Peyer's patch (tissue), 4 donors: ENCODE results near the gene KIAA1755. TPM values are rescaled to one million over a fixed set of nuclear protein-coding genes. Genes with fewer than 3 reads are reported as not detected.

Source experiments
- DNase-seq, 3 donors: peaks; one replicate each; pipeline ENCODE4 v3.0.0-alpha.2; 2017 to 2019
- H3K27ac ChIP-seq, 4 donors: fragments of 200-600 bp; sonication (generic); one replicate each; pipeline ENCODE4 v1.5.1; 2016 to 2019
- H3K27me3 ChIP-seq, 2 donors: fragments of 200-600 bp; sonication (generic); one replicate each; pipeline ENCODE4 v1.5.1; 2019
- H3K36me3 ChIP-seq, 3 donors: fragments of 200-600 bp; sonication (generic); one replicate each; pipeline ENCODE4 v1.5.1; 2016 to 2019
- H3K4me1 ChIP-seq, 4 donors: fragments of 200-600 bp; sonication (generic); one replicate each; pipeline ENCODE4 v1.5.1; 2016 to 2019
- H3K4me3 ChIP-seq, 4 donors: fragments of 200-600 bp; sonication (generic); 1 replicate in 3 of 4; 2 replicates in 1 of 4; pipeline ENCODE4 v1.5.1; 2016 to 2019; ENCODE audit warnings: mild to moderate bottlenecking in 1 of 4
- H3K9me3 ChIP-seq, 4 donors: fragments of 200-600 bp; sonication (generic); one replicate each; pipeline ENCODE4 v1.5.1; 2016 to 2019; ENCODE audit warnings: mild to moderate bottlenecking in 1 of 4
- CTCF ChIP-seq, 6 experiments: fragments of 450-650 bp in 4 of 6; fragments of 200-600 bp in 2 of 6; sonication (generic) in 1 of 6; IDR thresholded peaks; one replicate each; pipeline ENCODE4 v1.5.1; 2017 to 2019; ENCODE audit warnings: antibody characterized with exemption in 6 of 6, mild to moderate bottlenecking in 3 of 6, moderate library complexity in 1 of 6
- POLR2A ChIP-seq, 2 donors: fragments of 450-650 bp; IDR thresholded peaks; one replicate each; pipeline ENCODE4 v1.5.1; 2017; ENCODE audit warnings: antibody characterized with exemption in 2 of 2, mild to moderate bottlenecking in 2 of 2, moderate library complexity in 2 of 2
- total RNA-seq, 4 donors: library from RNA; depleted of rRNA; stranded (reverse); fragments of >200 nt; gene quantifications; one replicate each; pipeline ENCODE4 v1.1.0, GENCODE V29; 2016

KIAA1755 gene
- total RNA-seq, 4 donors from 2014 or later: 0.35 to 4.1 (median 2.0) TPM

- no peak overlapping the region for H3K4me3 ChIP-seq
- H3K9me3 ChIP-seq: no peaks in the 10 kb centered on the region
- H3K27ac ChIP-seq: no peak overlapping the region
- DNase-seq: no peak
- TF ChIP-seq POLR2A (IDR thresholded peaks at IDR 0.05) (no peak), CTCF (IDR thresholded peaks at IDR 0.05) (no peak)
- no peaks in the 10 kb centered on the region for H3K36me3 ChIP-seq
- no peaks in the 10 kb centered on the region for H3K27me3 ChIP-seq
- no peaks in the 10 kb centered on the region for H3K4me1 ChIP-seq
These were observed 49.1 kb downstream of the KIAA1755 start for GRCh38 chr20:38211200-38212097.

DNA sequence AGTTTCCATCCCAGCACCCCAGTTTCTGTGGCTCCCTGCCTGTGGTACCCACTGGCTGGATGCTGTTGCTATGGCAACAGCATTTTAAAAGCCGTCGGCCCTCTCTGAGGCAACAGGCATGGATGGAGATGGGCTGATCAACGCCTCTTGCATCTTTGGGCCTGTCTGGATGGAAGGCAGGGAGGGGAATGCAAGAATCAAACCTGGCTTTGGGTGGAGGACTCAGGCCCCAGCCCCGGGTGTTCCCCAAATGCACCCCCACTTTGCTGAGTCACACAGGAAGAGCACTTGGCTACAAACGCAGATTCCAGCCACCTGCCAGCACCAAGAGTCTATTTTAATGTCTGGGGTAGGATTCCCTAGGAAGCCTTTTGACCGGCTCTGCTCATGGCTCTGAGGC lies 49.8 kb downstream of the KIAA1755 start:
- Histone ChIP-seq H3K36me3 (no peaks in the 10 kb centered on the region), H3K9me3 (no peaks in the 10 kb centered on the region), H3K27me3 (no peaks in the 10 kb centered on the region), H3K4me3 (no peak overlapping the region), H3K27ac (no peak overlapping the region), H3K4me1 (no peaks in the 10 kb centered on the region)
- TF ChIP-seq CTCF (IDR thresholded peaks at IDR 0.05): no peak
- TF ChIP-seq POLR2A (IDR thresholded peaks at IDR 0.05): no peak
- DNase-seq: no peak

DNA sequence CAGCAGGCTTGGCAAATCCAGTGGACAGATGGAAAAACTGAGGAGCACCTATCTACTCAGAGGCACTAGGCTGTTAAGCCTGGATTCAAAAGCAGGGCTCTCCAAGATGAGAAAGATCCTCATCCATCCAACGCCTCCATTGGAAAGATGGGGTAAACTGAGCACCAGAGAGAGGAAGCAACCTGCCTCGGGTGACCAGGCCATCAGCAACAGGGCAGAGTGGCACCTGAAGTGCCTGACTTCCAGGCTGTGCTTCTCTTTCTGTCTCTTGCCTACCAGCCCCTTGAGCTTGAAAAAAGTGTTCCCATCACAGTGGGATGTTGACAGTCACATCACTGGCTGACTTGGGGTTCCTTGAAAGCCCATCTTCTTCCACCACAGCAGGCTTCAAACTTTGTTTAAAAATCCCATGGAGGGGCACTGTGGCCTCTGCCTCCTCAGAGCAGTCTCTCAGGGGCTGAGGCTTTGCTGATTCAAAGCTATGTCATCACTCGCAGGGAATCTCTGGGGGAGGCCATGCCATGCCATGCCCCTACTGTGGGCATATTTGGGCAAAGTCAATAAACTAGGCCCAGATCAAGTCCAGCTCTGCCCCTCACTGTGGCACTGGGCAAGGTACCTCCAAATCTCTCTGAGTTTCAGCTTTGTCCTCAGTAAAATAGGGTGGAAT lies 50.7 kb downstream of the KIAA1755 start:
- no peaks in the 10 kb centered on the region for H3K9me3 ChIP-seq
- no peaks in the 10 kb centered on the region for H3K27me3 ChIP-seq
- no peak overlapping the region for H3K4me3 ChIP-seq
- H3K4me1 ChIP-seq: no peaks in the 10 kb centered on the region
- TF ChIP-seq POLR2A (IDR thresholded peaks at IDR 0.05) (no peak), CTCF (IDR thresholded peaks at IDR 0.05) (no peak)
- peak in 1 of 3 donors; percentile 25 for DNase-seq
- no peaks in the 10 kb centered on the region for H3K36me3 ChIP-seq
- H3K27ac ChIP-seq: no peak overlapping the region

DNA sequence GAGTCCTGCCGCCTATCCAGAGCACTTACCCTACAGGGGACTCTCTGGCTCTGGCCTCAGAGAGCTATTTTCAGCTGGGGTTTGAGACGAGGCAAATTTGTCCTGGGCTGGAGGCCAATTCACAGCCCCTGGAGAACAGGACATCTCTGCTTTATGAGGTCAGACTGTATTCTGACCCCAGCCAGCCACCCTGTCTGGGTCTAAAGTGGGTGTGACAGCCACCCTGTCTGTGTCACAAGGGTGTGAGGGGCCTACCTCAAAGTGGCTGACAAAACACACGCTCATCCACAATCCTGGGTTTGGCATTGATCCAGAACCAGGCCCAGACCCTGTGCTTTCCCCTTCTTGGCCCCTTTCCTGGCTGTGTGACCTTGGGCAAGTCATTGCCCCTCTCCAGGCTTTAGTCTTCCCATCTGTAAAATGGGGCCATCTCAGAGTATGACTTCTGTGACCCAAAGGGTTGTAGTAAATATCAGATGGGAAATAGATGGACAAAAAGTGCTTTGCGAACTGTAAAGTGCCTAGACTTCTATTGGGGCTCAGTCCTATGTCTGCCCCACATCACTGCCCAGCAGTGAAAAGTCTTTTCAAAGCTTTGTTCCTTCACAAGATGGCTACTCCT lies 51.4 kb downstream of the KIAA1755 start:
- no peaks in the 10 kb centered on the region for H3K9me3 ChIP-seq
- peak in 1 of 3 donors; percentile 21 for DNase-seq
- H3K27ac ChIP-seq: no peak overlapping the region
- TF ChIP-seq POLR2A (IDR thresholded peaks at IDR 0.05) (no peak), CTCF (IDR thresholded peaks at IDR 0.05) (no peak)
- H3K36me3 ChIP-seq: no peaks in the 10 kb centered on the region
- no peak overlapping the region for H3K4me3 ChIP-seq
- no peaks in the 10 kb centered on the region for H3K27me3 ChIP-seq
- no peaks in the 10 kb centered on the region for H3K4me1 ChIP-seq

GRCh38 chr20:38208523-38208922 lies 52.0 kb downstream of the KIAA1755 start:
- Histone ChIP-seq H3K27me3 (no peaks in the 10 kb centered on the region), H3K27ac (no peak overlapping the region), H3K4me1 (no peaks in the 10 kb centered on the region), H3K9me3 (no peaks in the 10 kb centered on the region), H3K4me3 (no peak overlapping the region), H3K36me3 (no peaks in the 10 kb centered on the region)
- peak in 1 of 3 donors; percentile 5 for DNase-seq
- TF ChIP-seq CTCF (IDR thresholded peaks at IDR 0.05) (no peak), POLR2A (IDR thresholded peaks at IDR 0.05) (no peak)
